ENCODE results near the gene RGS18.

The RGS18 gene, protein sequence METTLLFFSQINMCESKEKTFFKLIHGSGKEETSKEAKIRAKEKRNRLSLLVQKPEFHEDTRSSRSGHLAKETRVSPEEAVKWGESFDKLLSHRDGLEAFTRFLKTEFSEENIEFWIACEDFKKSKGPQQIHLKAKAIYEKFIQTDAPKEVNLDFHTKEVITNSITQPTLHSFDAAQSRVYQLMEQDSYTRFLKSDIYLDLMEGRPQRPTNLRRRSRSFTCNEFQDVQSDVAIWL

GRCh38 chr1:192158181-192158580, at the start of gene RGS18:
Gene RGS18, plus strand, starts transcription at chr1:192158462. Its CDS starts 176 bp downstream, at chr1:192158638.
- Histone ChIP-seq H4K20me1 (ENCODE audit: insufficient read depth, low read length) (no peaks in the 10 kb centered on the region), H3K4me2 (ENCODE audit: low read length) (peak within 1 kb of the TSS; percentile 5), H3K4me1 (ENCODE audit: insufficient read depth, low read length, severe bottlenecking) (peaks cover 6% of the 10 kb centered on the region), H3K27ac (ENCODE audit: low read depth, low read length, poor library complexity, severe bottlenecking) (peak within 1 kb of the TSS; percentile 77), H3F3A (ENCODE audit: insufficient read depth, low read length) (no peaks in the 10 kb centered on the region; the same call in 1 of the 2 replicates), H3K27me3 (ENCODE audit: insufficient read depth, low read length) (no peaks in the 10 kb centered on the region), H2AFZ (ENCODE audit: low read length) (no peak within 1 kb of the TSS), H3K9ac (ENCODE audit: low read length) (peak within 1 kb of the TSS; percentile 54), H3K79me2 (ENCODE audit: insufficient read depth, low read length) (no peaks in the 10 kb centered on the region), H3K4me3 (ENCODE audit: low read depth, low read length, poor library complexity, severe bottlenecking) (peak within 1 kb of the TSS; percentile 56), H3K36me3 (ENCODE audit: insufficient read depth, low read length) (no peaks in the 10 kb centered on the region), H3K9me3 (ENCODE audit: low read length) (no peaks in the 10 kb centered on the region), H3K9me2 (ENCODE audit: low read depth, low read length) (no peaks in the 10 kb centered on the region)
- no peak for TF ChIP-seq EZH2 (IDR thresholded peaks at IDR 0.05; ENCODE audit: borderline replicate concordance, low read length)
- TF ChIP-seq, protein P1, sequence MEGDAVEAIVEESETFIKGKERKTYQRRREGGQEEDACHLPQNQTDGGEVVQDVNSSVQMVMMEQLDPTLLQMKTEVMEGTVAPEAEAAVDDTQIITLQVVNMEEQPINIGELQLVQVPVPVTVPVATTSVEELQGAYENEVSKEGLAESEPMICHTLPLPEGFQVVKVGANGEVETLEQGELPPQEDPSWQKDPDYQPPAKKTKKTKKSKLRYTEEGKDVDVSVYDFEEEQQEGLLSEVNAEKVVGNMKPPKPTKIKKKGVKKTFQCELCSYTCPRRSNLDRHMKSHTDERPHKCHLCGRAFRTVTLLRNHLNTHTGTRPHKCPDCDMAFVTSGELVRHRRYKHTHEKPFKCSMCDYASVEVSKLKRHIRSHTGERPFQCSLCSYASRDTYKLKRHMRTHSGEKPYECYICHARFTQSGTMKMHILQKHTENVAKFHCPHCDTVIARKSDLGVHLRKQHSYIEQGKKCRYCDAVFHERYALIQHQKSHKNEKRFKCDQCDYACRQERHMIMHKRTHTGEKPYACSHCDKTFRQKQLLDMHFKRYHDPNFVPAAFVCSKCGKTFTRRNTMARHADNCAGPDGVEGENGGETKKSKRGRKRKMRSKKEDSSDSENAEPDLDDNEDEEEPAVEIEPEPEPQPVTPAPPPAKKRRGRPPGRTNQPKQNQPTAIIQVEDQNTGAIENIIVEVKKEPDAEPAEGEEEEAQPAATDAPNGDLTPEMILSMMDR (IDR thresholded peaks at IDR 0.05; ENCODE audit: low read length), result no peak

DNA sequence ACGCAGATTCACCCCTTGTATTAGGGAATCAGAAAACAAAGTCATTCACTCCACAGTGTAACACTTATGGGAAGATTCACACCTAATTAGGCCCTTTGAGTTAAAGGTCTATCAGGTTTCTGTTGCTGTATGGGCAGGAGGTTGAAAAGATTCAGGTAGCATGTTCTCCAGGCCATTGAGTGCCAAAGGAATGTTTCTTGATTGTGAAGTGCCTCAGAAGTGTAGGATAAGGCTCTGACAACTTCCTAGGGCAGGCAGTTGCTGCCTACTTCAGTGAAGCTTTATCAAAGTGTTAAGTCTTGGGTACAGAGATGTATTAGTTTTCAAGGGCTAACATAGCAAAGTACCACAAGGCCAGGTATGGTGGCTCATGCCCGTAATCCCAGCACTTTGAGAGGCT, 48.7 kb upstream of the RGS18 start:
- no peak overlapping the region for H3K9ac ChIP-seq (ENCODE audit: low read length)
- no peaks in the 10 kb centered on the region for H3K4me1 ChIP-seq (ENCODE audit: insufficient read depth, low read length, severe bottlenecking)
- H3K36me3 ChIP-seq (ENCODE audit: insufficient read depth, low read length), result no peaks in the 10 kb centered on the region
- H3K4me2 ChIP-seq (ENCODE audit: low read length), result no peak overlapping the region
- no peaks in the 10 kb centered on the region for H4K20me1 ChIP-seq (ENCODE audit: insufficient read depth, low read length)
- no peaks in the 10 kb centered on the region for H3K9me2 ChIP-seq (ENCODE audit: low read depth, low read length)
- H3K4me3 ChIP-seq (ENCODE audit: low read depth, low read length, poor library complexity, severe bottlenecking), result no peak overlapping the region
- no peaks in the 10 kb centered on the region for H3K9me3 ChIP-seq (ENCODE audit: low read length)
- H3K27ac ChIP-seq (ENCODE audit: low read depth, low read length, poor library complexity, severe bottlenecking), result no peak overlapping the region
- no peaks in the 10 kb centered on the region for H3K27me3 ChIP-seq (ENCODE audit: insufficient read depth, low read length)
- no peak for TF ChIP-seq EZH2 (IDR thresholded peaks at IDR 0.05; ENCODE audit: borderline replicate concordance, low read length)
- TF ChIP-seq, protein P1 (IDR thresholded peaks at IDR 0.05; ENCODE audit: low read length), result no peak
- no peaks in the 10 kb centered on the region for H3K79me2 ChIP-seq (ENCODE audit: insufficient read depth, low read length)
- no peak overlapping the region for H2AFZ ChIP-seq (ENCODE audit: low read length)
- H3F3A ChIP-seq (ENCODE audit: insufficient read depth, low read length), result no peaks in the 10 kb centered on the region

DNA sequence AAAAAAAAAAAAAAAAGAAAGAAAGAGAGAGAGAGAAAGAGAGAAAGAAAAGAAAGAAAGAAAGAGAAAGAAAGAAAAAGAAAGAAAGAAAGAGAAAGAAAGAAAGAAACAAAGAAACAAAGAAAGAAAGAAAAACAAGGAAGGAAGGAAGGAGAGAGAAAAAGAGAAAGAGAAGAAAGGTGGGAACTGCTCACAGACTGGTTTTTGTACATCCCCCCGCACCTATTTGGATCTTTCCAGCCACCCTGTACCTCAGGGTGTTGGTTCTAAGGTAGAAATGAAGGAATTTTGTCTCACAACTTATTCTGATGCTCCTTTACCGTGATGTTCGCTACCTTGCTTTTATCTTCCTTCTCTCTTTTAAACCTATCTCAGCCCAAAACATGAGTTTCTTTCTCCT, 43.3 kb upstream of the RGS18 start:
- TF ChIP-seq, protein P1 (IDR thresholded peaks at IDR 0.05; ENCODE audit: low read length), result no peak
- no peak for TF ChIP-seq EZH2 (IDR thresholded peaks at IDR 0.05; ENCODE audit: borderline replicate concordance, low read length)
- Histone ChIP-seq H3K27me3 (ENCODE audit: insufficient read depth, low read length) (no peaks in the 10 kb centered on the region), H3K36me3 (ENCODE audit: insufficient read depth, low read length) (no peaks in the 10 kb centered on the region), H3K79me2 (ENCODE audit: insufficient read depth, low read length) (no peaks in the 10 kb centered on the region), H3K4me3 (ENCODE audit: low read depth, low read length, poor library complexity, severe bottlenecking) (no peak overlapping the region), H3K4me2 (ENCODE audit: low read length) (no peak overlapping the region), H3K9ac (ENCODE audit: low read length) (no peak overlapping the region), H3K9me2 (ENCODE audit: low read depth, low read length) (no peaks in the 10 kb centered on the region), H3K4me1 (ENCODE audit: insufficient read depth, low read length, severe bottlenecking) (no peaks in the 10 kb centered on the region), H2AFZ (ENCODE audit: low read length) (no peak overlapping the region), H4K20me1 (ENCODE audit: insufficient read depth, low read length) (no peaks in the 10 kb centered on the region), H3K9me3 (ENCODE audit: low read length) (no peaks in the 10 kb centered on the region), H3K27ac (ENCODE audit: low read depth, low read length, poor library complexity, severe bottlenecking) (no peak overlapping the region), H3F3A (ENCODE audit: insufficient read depth, low read length) (no peaks in the 10 kb centered on the region)

All from OCI-LY1 (cell line).